Spleen (tissue), 7 donors: ENCODE measurements around the gene PRLH.

ENCODE experiments used
- POLR2A ChIP-seq, 3 donors: fragments of 450-650 bp; IDR thresholded peaks; one replicate each; pipeline ENCODE4 v1.5.1; 2017; ENCODE audit warnings: antibody characterized with exemption in 3 of 3, mild to moderate bottlenecking in 1 of 3
- TF ChIP-seq, protein P1 (sequence below), 11 experiments: fragments of 200-600 bp in 7 of 11; fragments of 450-650 bp in 4 of 11; sonication (generic) in 4 of 11; IDR thresholded peaks in 8 of 11; conservative IDR thresholded peaks in 3 of 11; 1 replicate in 7 of 11; 2 replicates in 4 of 11; pipeline versions ENCODE4 v1.4.0 to v1.8.0; 2016 to 2021; ENCODE audit warnings: antibody characterized with exemption in 11 of 11, inconsistent platforms in 4 of 11, mild to moderate bottlenecking in 1 of 11
- donor health status: DM: no; HTN: no; CAD: no; lungs with moderate emphysema.
- donor health status: DM: no; HTN: no; CAD: no.
- donor health status: DM: no; HTN: no; CAD: no.

DNA sequence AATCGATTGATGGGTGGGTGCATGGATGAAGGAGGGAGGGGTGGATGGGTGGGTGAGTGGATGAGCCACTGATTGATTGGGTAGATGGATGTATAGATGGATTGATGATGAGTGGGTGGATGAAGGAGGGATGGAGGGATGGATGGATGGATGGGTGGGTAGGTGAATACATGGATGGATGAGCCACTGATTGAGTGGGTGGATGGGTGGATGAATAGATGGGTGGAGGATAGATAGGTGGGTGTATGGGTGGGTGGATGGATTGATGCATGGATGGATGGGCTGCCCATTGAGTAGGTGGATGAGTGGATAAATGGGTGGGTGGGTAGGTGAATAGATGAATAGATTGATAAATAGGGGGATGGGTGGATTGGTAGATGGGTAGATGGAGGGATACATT, 48.4 kb upstream of the PRLH start:
- TF ChIP-seq, protein P1, sequence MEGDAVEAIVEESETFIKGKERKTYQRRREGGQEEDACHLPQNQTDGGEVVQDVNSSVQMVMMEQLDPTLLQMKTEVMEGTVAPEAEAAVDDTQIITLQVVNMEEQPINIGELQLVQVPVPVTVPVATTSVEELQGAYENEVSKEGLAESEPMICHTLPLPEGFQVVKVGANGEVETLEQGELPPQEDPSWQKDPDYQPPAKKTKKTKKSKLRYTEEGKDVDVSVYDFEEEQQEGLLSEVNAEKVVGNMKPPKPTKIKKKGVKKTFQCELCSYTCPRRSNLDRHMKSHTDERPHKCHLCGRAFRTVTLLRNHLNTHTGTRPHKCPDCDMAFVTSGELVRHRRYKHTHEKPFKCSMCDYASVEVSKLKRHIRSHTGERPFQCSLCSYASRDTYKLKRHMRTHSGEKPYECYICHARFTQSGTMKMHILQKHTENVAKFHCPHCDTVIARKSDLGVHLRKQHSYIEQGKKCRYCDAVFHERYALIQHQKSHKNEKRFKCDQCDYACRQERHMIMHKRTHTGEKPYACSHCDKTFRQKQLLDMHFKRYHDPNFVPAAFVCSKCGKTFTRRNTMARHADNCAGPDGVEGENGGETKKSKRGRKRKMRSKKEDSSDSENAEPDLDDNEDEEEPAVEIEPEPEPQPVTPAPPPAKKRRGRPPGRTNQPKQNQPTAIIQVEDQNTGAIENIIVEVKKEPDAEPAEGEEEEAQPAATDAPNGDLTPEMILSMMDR (IDR thresholded peaks at IDR 0.05 in 8 of 11, conservative IDR thresholded peaks at IDR 0.05 in 3 of 11): no peak
- no peak for TF ChIP-seq POLR2A (IDR thresholded peaks at IDR 0.05)
